Subcutaneous abdominal adipose tissue (tissue), 5 donors: ENCODE results near the gene BRD9.

Source experiments
- H3K27ac ChIP-seq: one replicate; pipeline ENCODE4 v1.7.0; 2013; ENCODE audit warnings: low read depth, mild to moderate bottlenecking, inconsistent platforms, low read length, moderate library complexity
- H3K27me3 ChIP-seq, 5 donors: one replicate each; pipeline ENCODE4 v1.7.0; 2013; ENCODE audit warnings: low read length in 5 of 5, inconsistent platforms in 1 of 5; ENCODE audit not compliant: control insufficient read depth in 5 of 5, insufficient read depth in 4 of 5
- H3K36me3 ChIP-seq, 5 donors: one replicate each; pipeline ENCODE4 v1.7.0; 2013; ENCODE audit warnings: low read length in 5 of 5; ENCODE audit not compliant: control insufficient read depth in 5 of 5, insufficient read depth in 5 of 5
- H3K4me1 ChIP-seq, 5 donors: one replicate each; pipeline ENCODE4 v1.7.0; 2013; ENCODE audit warnings: low read length in 5 of 5, mild to moderate bottlenecking in 3 of 5, moderate library complexity in 1 of 5; ENCODE audit not compliant: control insufficient read depth in 5 of 5, insufficient read depth in 5 of 5
- H3K4me3 ChIP-seq, 5 donors: one replicate each; pipeline ENCODE4 v1.7.0; 2013; ENCODE audit warnings: low read length in 5 of 5, low read depth in 1 of 5
- H3K9ac ChIP-seq, 5 donors: one replicate each; pipeline ENCODE4 v1.7.0; 2013; ENCODE audit warnings: low read length in 5 of 5, mild to moderate bottlenecking in 4 of 5, moderate library complexity in 3 of 5
- H3K9me3 ChIP-seq, 5 donors: one replicate each; pipeline ENCODE4 v1.7.0; 2013; ENCODE audit warnings: low read length in 5 of 5; ENCODE audit not compliant: control insufficient read depth in 5 of 5
- donor health status: healthy.
- donor health status: healthy.
- donor health status: healthy.
- donor health status: healthy.
- donor health status: healthy.

Gene BRD9

GRCh38 chr5:816176-816575 is 76.4 kb downstream of the BRD9 start:
- no peak overlapping the region for H3K27ac ChIP-seq
- no peaks in the 10 kb centered on the region for H3K27me3 ChIP-seq
- H3K9me3 ChIP-seq: peaks cover 0 to 8% (median 2%) of the 10 kb centered on the region in 5 donors
- no peak overlapping the region for H3K9ac ChIP-seq
- H3K36me3 ChIP-seq: no peaks in the 10 kb centered on the region
- no peak overlapping the region for H3K4me3 ChIP-seq
- H3K4me1 ChIP-seq: no peaks in the 10 kb centered on the region

- H3K4me1 ChIP-seq: no peaks in the 10 kb centered on the region
- H3K4me3 ChIP-seq: no peak overlapping the region
- no peak overlapping the region for H3K9ac ChIP-seq
- peaks cover 0 to 8% (median 2%) of the 10 kb centered on the region in 5 donors for H3K9me3 ChIP-seq
- H3K27ac ChIP-seq: no peak overlapping the region
- no peaks in the 10 kb centered on the region for H3K27me3 ChIP-seq
- no peaks in the 10 kb centered on the region for H3K36me3 ChIP-seq
These were observed 77.2 kb downstream of the BRD9 start for GRCh38 chr5:815449-815848.
